ENCODE results near the gene PLEKHD1. TPM values are rescaled to one million over a fixed set of nuclear protein-coding genes. Genes with fewer than 3 reads are reported as not detected.
A peak's percentile ranks its signal among the peaks of the same experiment; 100 is the strongest.
"Not testable (repeated sequence)": the region's sequence is repeated elsewhere in the genome, so short reads cannot be mapped to it uniquely, and the experiment has no call there.

Gene PLEKHD1
- total RNA-seq, 4 donors from 2014 or later, result 0.19 TPM; not detected in 3

DNA sequence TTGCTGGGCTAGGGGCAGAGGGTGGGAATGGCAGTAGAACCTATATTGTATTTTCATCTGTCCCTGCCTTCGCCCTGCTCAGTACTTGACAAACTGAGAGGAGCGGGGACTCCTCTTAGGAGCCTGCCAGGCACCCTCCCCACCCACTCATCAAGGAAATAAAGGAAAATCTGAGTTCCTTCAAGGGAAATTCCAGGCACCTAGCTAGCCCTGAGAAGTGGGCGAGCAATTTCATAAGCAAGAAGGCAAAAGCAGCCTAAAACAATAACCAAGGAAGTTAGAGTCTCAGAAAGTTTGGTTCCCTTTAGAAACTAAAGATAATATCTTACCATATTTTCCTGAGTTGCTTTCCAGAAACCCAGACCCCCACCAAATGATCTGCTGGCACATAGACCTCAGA, 10.6 kb upstream of the PLEKHD1 start:
- Histone ChIP-seq H3K27ac (no peak overlapping the region), H3K4me1 (no peaks in the 10 kb centered on the region), H3K27me3 (peaks cover 0 to 5% (median 0%) of the 10 kb centered on the region in 4 donors), H3K4me3 (no peak overlapping the region), H3K9me3 (no peaks in the 10 kb centered on the region), H3K36me3 (no peaks in the 10 kb centered on the region)
- intact Hi-C loops (cut with DNase I), result no loop called here
- 66 to 88% methylated on average over 3 of the region's 3 CpGs for WGBS, 2 donors
- DNase-seq, result no peak
- TF ChIP-seq POLR2A (IDR thresholded peaks at IDR 0.05), result no peak
- TF ChIP-seq, protein P1, sequence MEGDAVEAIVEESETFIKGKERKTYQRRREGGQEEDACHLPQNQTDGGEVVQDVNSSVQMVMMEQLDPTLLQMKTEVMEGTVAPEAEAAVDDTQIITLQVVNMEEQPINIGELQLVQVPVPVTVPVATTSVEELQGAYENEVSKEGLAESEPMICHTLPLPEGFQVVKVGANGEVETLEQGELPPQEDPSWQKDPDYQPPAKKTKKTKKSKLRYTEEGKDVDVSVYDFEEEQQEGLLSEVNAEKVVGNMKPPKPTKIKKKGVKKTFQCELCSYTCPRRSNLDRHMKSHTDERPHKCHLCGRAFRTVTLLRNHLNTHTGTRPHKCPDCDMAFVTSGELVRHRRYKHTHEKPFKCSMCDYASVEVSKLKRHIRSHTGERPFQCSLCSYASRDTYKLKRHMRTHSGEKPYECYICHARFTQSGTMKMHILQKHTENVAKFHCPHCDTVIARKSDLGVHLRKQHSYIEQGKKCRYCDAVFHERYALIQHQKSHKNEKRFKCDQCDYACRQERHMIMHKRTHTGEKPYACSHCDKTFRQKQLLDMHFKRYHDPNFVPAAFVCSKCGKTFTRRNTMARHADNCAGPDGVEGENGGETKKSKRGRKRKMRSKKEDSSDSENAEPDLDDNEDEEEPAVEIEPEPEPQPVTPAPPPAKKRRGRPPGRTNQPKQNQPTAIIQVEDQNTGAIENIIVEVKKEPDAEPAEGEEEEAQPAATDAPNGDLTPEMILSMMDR (IDR thresholded peaks at IDR 0.05), result no peak

DNA sequence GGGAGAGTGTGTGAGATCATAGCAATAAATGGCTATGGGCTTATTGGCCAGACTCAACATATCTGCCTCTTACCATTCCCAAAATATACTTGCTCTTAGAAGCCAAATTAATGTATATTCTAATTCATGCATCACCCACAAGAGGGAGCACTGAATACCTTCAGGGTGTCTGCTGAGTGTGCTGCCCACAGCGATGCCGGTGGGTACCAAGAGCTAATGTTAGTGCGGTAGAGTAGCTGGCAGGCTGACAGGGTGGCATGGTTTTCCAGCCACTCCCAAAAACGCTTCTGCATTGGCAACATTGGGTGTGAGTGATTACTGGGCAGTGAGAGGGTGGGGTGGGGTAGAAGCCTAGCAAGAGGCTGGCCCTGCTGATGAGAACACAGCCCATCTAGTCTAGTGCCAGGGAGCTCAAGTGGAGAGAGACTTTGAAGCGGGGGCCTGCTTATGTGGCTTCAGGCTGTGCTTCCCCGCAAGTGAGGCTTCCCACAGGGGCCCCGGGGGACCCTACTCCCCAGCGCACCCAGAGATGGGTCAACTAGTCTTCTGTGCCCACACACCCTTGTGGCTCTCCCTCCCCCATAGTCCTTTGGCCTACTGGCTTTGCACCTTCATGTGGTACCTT, 9.2 kb upstream of the PLEKHD1 start:
- no peak for DNase-seq
- intact Hi-C loops (cut with DNase I), result no loop called here
- Histone ChIP-seq H3K4me3 (no peak overlapping the region), H3K27ac (no peak overlapping the region), H3K4me1 (no peaks in the 10 kb centered on the region), H3K9me3 (no peaks in the 10 kb centered on the region), H3K36me3 (no peaks in the 10 kb centered on the region), H3K27me3 (peaks cover 0 to 12% (median 0%) of the 10 kb centered on the region in 4 donors)
- no peak for TF ChIP-seq POLR2A (IDR thresholded peaks at IDR 0.05)
- TF ChIP-seq, protein P1 (IDR thresholded peaks at IDR 0.05), result peak in 4 of 6 experiments; percentile 6 to 50 (median 22)
- WGBS, 2 donors, result 60 to 64% methylated on average over 8 of the region's 8 CpGs

DNA sequence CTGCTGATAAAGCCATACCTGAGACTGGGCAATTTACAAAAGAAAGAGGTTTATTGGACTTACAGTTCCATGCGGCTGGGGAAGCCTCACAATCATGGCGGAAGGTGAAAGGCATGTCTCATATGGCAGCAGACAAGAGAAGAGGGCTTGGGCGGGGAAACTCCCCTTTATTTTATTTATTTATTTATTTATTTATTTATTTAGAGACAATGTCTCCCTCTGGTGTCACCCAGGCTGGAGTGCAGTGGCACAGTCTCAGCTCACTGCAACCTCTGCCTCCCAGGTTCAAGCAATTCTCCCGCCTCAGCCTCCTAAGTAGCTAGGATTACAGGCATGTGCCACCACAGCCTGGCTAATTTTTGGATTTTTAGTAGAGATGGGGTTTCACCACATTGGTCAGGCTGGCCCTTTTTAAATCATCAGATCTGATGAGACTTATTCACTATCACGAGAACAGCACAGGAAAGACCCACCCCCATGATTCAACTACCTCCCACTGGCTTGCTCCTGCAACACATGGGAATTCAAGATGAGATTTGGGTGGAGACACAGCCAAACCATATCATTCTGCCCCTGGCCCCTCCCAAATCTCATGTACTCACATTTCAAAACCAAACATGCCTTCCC, 7.6 kb upstream of the PLEKHD1 start:
- H3K4me1 ChIP-seq; H3K9me3 ChIP-seq; H3K27ac ChIP-seq; H3K4me3 ChIP-seq; DNase-seq; H3K36me3 ChIP-seq; intact Hi-C loops (cut with DNase I): not testable (repeated sequence)
- WGBS, 2 donors, result 77 to 93% methylated on average over 5 of the region's 5 CpGs
- peaks cover 0 to 21% (median 0%) of the 10 kb centered on the region in 4 donors for H3K27me3 ChIP-seq

DNA sequence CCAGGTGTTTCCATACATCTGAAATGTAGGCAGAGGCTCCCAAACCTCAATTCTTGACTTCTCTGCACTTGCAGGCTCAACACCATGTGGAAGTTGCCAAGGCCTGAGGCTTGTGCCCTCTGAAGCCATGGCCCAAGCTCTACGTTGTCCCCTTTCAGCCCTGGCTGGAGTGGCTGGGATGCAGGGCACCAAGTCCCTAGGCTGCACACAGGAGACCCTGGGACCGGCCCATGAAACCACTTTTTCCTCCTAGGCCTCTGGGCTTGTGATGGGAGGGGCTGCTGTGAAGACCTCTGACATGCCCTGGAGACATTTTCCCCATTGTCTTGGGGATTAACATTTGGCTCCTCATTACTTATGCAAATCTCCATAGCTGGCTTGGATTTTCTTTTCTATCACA, 6.5 kb upstream of the PLEKHD1 start:
- H3K27me3 ChIP-seq, result peaks cover 0 to 32% (median 0%) of the 10 kb centered on the region in 4 donors
- H3K27ac ChIP-seq; H3K9me3 ChIP-seq; H3K36me3 ChIP-seq; H3K4me1 ChIP-seq; DNase-seq; H3K4me3 ChIP-seq; intact Hi-C loops (cut with DNase I): not testable (repeated sequence)
- 94 to 100% methylated on average over 1 to 2 of the region's 2 CpGs for WGBS, 2 donors

DNA sequence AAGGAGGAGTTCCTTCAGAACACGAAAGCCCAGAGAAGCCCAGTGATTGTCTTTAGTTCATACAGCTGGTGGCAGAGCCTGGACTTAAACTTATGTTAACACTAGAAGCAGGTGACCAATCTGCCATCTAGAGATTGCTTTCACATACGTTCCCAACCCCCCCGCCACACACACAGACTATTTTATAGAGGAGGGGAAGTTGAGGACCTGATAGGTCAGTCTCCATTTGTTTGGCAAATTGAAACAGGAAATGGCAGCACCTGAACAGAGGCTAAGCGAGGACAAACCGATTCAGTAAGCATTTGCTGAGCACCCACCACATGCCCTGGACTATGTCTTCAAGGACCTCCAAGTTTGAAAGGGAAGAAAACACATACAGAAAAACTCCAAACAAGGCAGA, 4.8 kb upstream of the PLEKHD1 start:
- H3K4me1 ChIP-seq, result peaks cover 12 to 15% (median 13%) of the 10 kb centered on the region in 3 donors
- DNase-seq, result no peak
- H3K9me3 ChIP-seq, result no peaks in the 10 kb centered on the region
- intact Hi-C loops (cut with DNase I), result no loop called here
- TF ChIP-seq POLR2A (IDR thresholded peaks at IDR 0.05), result no peak
- TF ChIP-seq, protein P1 (IDR thresholded peaks at IDR 0.05), result no peak
- peaks cover 0 to 48% (median 7%) of the 10 kb centered on the region in 4 donors for H3K27me3 ChIP-seq
- WGBS, 2 donors, result 85 to 90% methylated on average over 5 of the region's 5 CpGs
- no peak overlapping the region for H3K27ac ChIP-seq
- H3K36me3 ChIP-seq, result no peaks in the 10 kb centered on the region
- no peak overlapping the region for H3K4me3 ChIP-seq

DNA sequence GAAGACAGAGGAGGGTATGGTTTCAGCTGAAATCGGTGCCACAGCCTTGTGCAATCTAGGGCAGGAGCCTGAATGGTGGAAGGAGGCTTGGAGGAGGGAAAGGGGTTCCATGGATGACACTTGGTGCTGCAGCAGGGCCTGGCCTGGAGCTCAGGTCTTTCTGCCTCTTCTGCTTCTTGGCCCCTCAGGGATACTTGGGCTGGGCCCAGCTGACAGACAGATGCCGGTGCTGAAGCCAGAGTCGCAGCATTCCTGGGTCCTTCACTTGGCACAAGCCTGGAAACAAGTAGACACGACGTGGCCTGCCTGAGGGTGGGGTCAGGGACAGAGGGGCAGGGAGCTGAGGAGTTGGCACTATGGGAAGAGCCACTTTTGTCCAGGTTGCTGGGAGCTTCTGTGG, 4.4 kb upstream of the PLEKHD1 start:
- Histone ChIP-seq H3K4me1 (peaks cover 17 to 20% (median 17%) of the 10 kb centered on the region in 3 donors), H3K4me3 (no peak overlapping the region), H3K27me3 (peaks cover 0 to 53% (median 9%) of the 10 kb centered on the region in 4 donors), H3K36me3 (no peaks in the 10 kb centered on the region), H3K9me3 (no peaks in the 10 kb centered on the region), H3K27ac (no peak overlapping the region)
- DNase-seq, result no peak
- WGBS, 2 donors, result 54 to 57% methylated on average over 2 to 5 of the region's 5 CpGs
- intact Hi-C loops (cut with DNase I), result no loop called here
- TF ChIP-seq POLR2A (IDR thresholded peaks at IDR 0.05), result no peak
- TF ChIP-seq, protein P1 (IDR thresholded peaks at IDR 0.05), result no peak

Data from esophagus squamous epithelium (tissue), 5 donors.